B cell (primary cell): ENCODE data around the gene RIMBP2.

Source experiments
- EZH2 ChIP-seq: IDR thresholded peaks from 2 replicates; pipeline ENCODE4 v1.6.1; 2012; ENCODE audit warnings: borderline replicate concordance, low read depth, mild to moderate bottlenecking, moderate library complexity, low read length; ENCODE audit not compliant: insufficient read depth, poor library complexity, severe bottlenecking
- TF ChIP-seq, protein P1 (sequence below): fragments of 200-600 bp; IDR thresholded peaks from one replicate; pipeline ENCODE4 v1.8.0; 2022; ENCODE audit warnings: antibody characterized with exemption, mild to moderate bottlenecking

DNA sequence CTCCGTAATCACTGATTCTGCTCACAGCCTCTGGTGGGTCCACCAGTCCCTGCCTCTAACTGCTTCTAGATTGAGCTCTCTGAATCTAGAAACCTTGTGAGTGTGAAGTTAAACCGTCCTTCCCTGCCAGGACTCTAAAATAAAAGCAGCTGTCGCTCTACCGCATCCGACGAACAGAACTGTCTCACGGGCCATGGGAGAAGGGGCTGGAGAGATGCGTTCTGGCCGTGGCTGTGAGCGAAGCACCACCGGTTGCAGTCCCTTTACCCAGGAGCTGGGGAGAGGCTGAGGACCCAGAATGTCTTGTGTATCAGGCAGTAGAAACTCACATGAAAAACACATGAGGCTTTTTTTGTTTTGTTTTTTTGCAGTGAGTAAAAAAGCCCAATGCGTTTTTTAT, 218.8 kb downstream of the RIMBP2 start:
- TF ChIP-seq, protein P1, sequence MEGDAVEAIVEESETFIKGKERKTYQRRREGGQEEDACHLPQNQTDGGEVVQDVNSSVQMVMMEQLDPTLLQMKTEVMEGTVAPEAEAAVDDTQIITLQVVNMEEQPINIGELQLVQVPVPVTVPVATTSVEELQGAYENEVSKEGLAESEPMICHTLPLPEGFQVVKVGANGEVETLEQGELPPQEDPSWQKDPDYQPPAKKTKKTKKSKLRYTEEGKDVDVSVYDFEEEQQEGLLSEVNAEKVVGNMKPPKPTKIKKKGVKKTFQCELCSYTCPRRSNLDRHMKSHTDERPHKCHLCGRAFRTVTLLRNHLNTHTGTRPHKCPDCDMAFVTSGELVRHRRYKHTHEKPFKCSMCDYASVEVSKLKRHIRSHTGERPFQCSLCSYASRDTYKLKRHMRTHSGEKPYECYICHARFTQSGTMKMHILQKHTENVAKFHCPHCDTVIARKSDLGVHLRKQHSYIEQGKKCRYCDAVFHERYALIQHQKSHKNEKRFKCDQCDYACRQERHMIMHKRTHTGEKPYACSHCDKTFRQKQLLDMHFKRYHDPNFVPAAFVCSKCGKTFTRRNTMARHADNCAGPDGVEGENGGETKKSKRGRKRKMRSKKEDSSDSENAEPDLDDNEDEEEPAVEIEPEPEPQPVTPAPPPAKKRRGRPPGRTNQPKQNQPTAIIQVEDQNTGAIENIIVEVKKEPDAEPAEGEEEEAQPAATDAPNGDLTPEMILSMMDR, result no peak
- TF ChIP-seq EZH2, result no peak
